Nephron (organoid): ENCODE data around the gene TEF.

ENCODE experiments used
- H3K27ac Mint-ChIP-seq, 3 experiments: 2 replicates each; pipeline ENCODE4 v1.8.0; 2020; ENCODE audit warnings: mixed read lengths in 3 of 3, mild to moderate bottlenecking in 2 of 3, moderate library complexity in 1 of 3
- H3K27me3 Mint-ChIP-seq: 2 replicates; pipeline ENCODE4 v1.8.0; 2021; ENCODE audit warnings: low read depth, mild to moderate bottlenecking, moderate library complexity, mixed read lengths
- H3K36me3 Mint-ChIP-seq: 2 replicates; pipeline ENCODE4 v1.8.0; 2020; ENCODE audit warnings: low read depth, mixed read lengths
- H3K4me1 Mint-ChIP-seq: 2 replicates; pipeline ENCODE4 v1.8.0; 2020; ENCODE audit warnings: mixed read lengths
- H3K4me3 Mint-ChIP-seq, 3 experiments: 2 replicates each; pipeline ENCODE4 v1.8.0; 2020; ENCODE audit warnings: mild to moderate bottlenecking in 3 of 3, mixed read lengths in 3 of 3, moderate library complexity in 2 of 3
- H3K9me3 Mint-ChIP-seq: 2 replicates; pipeline ENCODE4 v1.8.0; 2020; ENCODE audit warnings: mixed read lengths
- TF ChIP-seq, protein P1 (sequence below), 3 experiments: fragments of 200-600 bp; sonication (generic); IDR thresholded peaks; one replicate each; pipeline ENCODE4 v1.5.0; 2021; ENCODE audit warnings: antibody characterized with exemption in 3 of 3; ENCODE audit not compliant: unreplicated experiment in 3 of 3

The TEF gene

GRCh38 chr22:41367039-41367679 is 14.6 kb upstream of the TEF start:
- Mint-ChIP-seq H3K9me3 (no peaks in the 10 kb centered on the region), H3K27ac (peak overlapping the region; percentile 70 to 90 (median 82)), H3K4me3 (peak overlapping the region; percentile 11 to 86 (median 69)), H3K4me1 (peaks cover 44% of the 10 kb centered on the region), H3K36me3 (no peaks in the 10 kb centered on the region), H3K27me3 (no peaks in the 10 kb centered on the region)
- TF ChIP-seq, protein P1, sequence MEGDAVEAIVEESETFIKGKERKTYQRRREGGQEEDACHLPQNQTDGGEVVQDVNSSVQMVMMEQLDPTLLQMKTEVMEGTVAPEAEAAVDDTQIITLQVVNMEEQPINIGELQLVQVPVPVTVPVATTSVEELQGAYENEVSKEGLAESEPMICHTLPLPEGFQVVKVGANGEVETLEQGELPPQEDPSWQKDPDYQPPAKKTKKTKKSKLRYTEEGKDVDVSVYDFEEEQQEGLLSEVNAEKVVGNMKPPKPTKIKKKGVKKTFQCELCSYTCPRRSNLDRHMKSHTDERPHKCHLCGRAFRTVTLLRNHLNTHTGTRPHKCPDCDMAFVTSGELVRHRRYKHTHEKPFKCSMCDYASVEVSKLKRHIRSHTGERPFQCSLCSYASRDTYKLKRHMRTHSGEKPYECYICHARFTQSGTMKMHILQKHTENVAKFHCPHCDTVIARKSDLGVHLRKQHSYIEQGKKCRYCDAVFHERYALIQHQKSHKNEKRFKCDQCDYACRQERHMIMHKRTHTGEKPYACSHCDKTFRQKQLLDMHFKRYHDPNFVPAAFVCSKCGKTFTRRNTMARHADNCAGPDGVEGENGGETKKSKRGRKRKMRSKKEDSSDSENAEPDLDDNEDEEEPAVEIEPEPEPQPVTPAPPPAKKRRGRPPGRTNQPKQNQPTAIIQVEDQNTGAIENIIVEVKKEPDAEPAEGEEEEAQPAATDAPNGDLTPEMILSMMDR (IDR thresholded peaks at IDR 0.05; ENCODE audit: unreplicated experiment in 3 of 3): peak in 2 of 3 experiments; percentile 38

- Mint-ChIP-seq H3K4me3 (peak overlapping the region; percentile 61 to 86 (median 77)), H3K9me3 (no peaks in the 10 kb centered on the region), H3K27ac (peak overlapping the region; percentile 70 to 90 (median 82)), H3K36me3 (no peaks in the 10 kb centered on the region), H3K27me3 (no peaks in the 10 kb centered on the region), H3K4me1 (peaks cover 44% of the 10 kb centered on the region)
- TF ChIP-seq, protein P1 (IDR thresholded peaks at IDR 0.05; ENCODE audit: unreplicated experiment in 3 of 3): no peak
Observed at GRCh38 chr22:41367680-41368542, 13.8 kb upstream of the TEF start.

DNA sequence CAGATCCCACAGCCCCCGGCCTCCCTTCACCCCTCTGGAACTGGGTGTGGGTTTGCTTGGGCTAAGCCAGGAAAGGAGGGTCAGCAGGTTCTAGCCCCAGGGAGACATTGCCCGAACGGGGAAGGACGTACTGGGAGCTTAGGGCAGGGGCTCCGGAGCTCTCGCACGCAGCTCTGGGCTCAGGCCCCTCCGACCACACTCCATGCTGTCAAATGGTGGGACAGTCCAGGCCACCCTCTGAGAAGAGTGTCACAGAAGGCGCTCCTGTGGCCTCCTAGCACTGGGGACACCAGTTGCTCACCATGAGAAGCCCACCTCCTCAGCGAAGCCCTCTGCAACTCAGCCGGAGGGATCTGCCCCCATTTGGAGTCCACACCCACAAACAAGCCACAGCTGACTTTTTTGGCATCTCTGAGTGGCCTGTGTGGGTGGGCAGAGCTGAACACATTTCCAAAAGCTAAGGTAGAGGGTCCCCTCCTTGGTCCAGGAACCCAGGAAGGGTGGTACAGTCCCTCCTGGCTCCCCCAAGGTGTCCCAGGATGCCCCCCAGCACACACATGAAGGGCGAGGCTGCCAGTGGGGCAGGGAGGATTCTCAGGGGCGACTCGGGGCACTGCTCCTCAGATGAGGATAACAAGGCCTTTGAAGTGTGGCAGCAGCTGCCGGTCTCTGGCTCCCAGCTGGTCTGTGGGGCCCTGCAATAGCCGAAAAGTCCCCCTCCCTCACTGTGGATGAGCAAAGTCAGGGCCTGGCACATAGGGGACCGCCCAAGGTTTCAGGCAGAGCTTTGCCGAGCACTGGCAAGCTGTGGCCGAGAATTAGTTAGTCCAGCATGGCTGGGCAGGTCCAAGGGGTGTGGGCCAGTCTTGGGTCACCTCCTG is 13.0 kb upstream of the TEF start:
- Mint-ChIP-seq H3K36me3 (no peaks in the 10 kb centered on the region), H3K4me1 (peaks cover 44% of the 10 kb centered on the region), H3K9me3 (no peaks in the 10 kb centered on the region), H3K4me3 (peak overlapping the region in 2 of 3 experiments; percentile 5 to 66), H3K27me3 (no peaks in the 10 kb centered on the region), H3K27ac (peak overlapping the region in 2 of 3 experiments; percentile 73 to 92)
- TF ChIP-seq, protein P1 (IDR thresholded peaks at IDR 0.05; ENCODE audit: unreplicated experiment in 3 of 3): no peak

GRCh38 chr22:41369424-41369745 is 12.4 kb upstream of the TEF start:
- no peaks in the 10 kb centered on the region for H3K27me3 Mint-ChIP-seq
- peaks cover 44% of the 10 kb centered on the region for H3K4me1 Mint-ChIP-seq
- H3K9me3 Mint-ChIP-seq: no peaks in the 10 kb centered on the region

DNA sequence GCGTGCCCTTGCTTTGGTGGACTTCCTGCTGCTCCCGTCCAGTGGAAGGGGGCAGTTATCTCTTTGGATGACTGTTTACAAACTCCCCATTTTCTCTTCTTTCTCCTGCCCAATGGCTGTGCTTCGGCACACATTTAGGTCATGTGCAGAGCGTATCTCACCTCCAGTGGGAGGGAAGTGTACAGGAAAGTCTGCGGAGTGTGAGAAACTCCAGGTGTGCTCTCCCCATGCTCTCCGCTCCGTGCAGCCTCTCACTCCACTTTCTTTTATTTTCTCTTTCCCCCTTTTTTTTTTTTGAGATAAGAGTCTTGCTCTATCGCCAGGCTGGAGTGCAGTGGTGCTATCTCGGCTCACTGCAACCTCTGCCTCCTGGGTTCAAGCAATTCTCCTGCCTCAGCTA is 11.9 kb upstream of the TEF start:
- Mint-ChIP-seq H3K4me3 (peak overlapping the region in 2 of 3 experiments; percentile 63 to 66), H3K27ac (peak overlapping the region in 2 of 3 experiments; percentile 73 to 92), H3K27me3 (no peaks in the 10 kb centered on the region), H3K9me3 (no peaks in the 10 kb centered on the region), H3K36me3 (no peaks in the 10 kb centered on the region), H3K4me1 (peaks cover 44% of the 10 kb centered on the region)
- TF ChIP-seq, protein P1 (IDR thresholded peaks at IDR 0.05; ENCODE audit: unreplicated experiment in 3 of 3): no peak

More at GRCh38 chr22:41369424-41369745, 12.4 kb upstream of the TEF start:
- TF ChIP-seq, protein P1 (IDR thresholded peaks at IDR 0.05; ENCODE audit: unreplicated experiment in 3 of 3): no peak
- Mint-ChIP-seq H3K27ac (peak overlapping the region in 2 of 3 experiments; percentile 73 to 92), H3K4me3 (peak overlapping the region in 2 of 3 experiments; percentile 63 to 66), H3K36me3 (no peaks in the 10 kb centered on the region)
